GM18505 (cell line): ENCODE measurements around the gene SLC44A4.
"Not testable (repeated sequence)": the region's sequence is repeated elsewhere in the genome, so short reads cannot be mapped to it uniquely, and the experiment has no call there.

ENCODE experiments used
- ATAC-seq: cut with Tn5 transposase; IDR thresholded peaks from one replicate; pipeline ENCODE4 v1.9.1; 2021; ENCODE audit not compliant: unreplicated experiment
- POLR2A ChIP-seq: IDR thresholded peaks from 4 replicates; pipeline ENCODE4 v1.6.1; 2011; ENCODE audit warnings: borderline replicate concordance; ENCODE audit not compliant: insufficient read depth, insufficient read length; ENCODE audit errors: extremely low read depth

SLC44A4 gene

GRCh38 chr6:31829633-31830283 is 49.0 kb downstream of the SLC44A4 start:
- no peak for TF ChIP-seq POLR2A
- ATAC-seq = no peak

- peak; percentile 59 for ATAC-seq
- TF ChIP-seq POLR2A = peak; percentile 99
These were observed 51.3 kb downstream of the SLC44A4 start, which contains the start of gene HSPA1B for GRCh38 chr6:31827286-31828079. TSS of gene HSPA1B (plus strand) at chr6:31827738. CDS start at chr6:31827951, 213 bp downstream.

- no peak for ATAC-seq
- no peak for TF ChIP-seq POLR2A
These were observed 52.0 kb downstream of the SLC44A4 start for GRCh38 chr6:31826793-31827285.

- TF ChIP-seq POLR2A = no peak
- no peak for ATAC-seq
These were observed 53.2 kb downstream of the SLC44A4 start for GRCh38 chr6:31825553-31825952.

GRCh38 chr6:31823592-31824196 is 55.1 kb downstream of the SLC44A4 start:
- ATAC-seq = not testable (repeated sequence)

- ATAC-seq = peak; percentile 41
- TF ChIP-seq POLR2A = no peak
These were observed 56.6 kb downstream of the SLC44A4 start for GRCh38 chr6:31822036-31822821.

GRCh38 chr6:31821301-31822035 is 57.3 kb downstream of the SLC44A4 start:
- peak; percentile 29 for ATAC-seq
- peak; percentile 91 for TF ChIP-seq POLR2A

GRCh38 chr6:31820399-31820798 is 58.4 kb downstream of the SLC44A4 start:
- not testable (repeated sequence) for ATAC-seq

- TF ChIP-seq POLR2A = no peak
- ATAC-seq = no peak
These were observed 58.9 kb downstream of the SLC44A4 start for GRCh38 chr6:31819871-31820299.

- ATAC-seq = not testable (repeated sequence)
These were observed 60.8 kb downstream of the SLC44A4 start for GRCh38 chr6:31817929-31818511.

GRCh38 chr6:31817133-31817928 is 61.5 kb downstream of the SLC44A4 start:
- ATAC-seq = not testable (repeated sequence)
